OCI-LY1 (cell line): ENCODE measurements around the gene MAPK8IP3.

Experiments used
- H2AFZ ChIP-seq: fragments of 200-600 bp; sonication (generic), shearing (Covaris generic); 2 replicates; pipeline ENCODE4 v1.6.0; 2014; ENCODE audit warnings: antibody characterized with exemption, mild to moderate bottlenecking, low read length
- H3F3A ChIP-seq: fragments of 200-600 bp; sonication (generic), shearing (Covaris generic); 2 replicates; pipeline ENCODE4 v1.6.0; 2014; ENCODE audit warnings: mild to moderate bottlenecking, antibody characterized with exemption, low read length, moderate library complexity; ENCODE audit not compliant: insufficient read depth
- H3K27ac ChIP-seq: fragments of 200-600 bp; sonication (generic); 2 replicates; pipeline ENCODE4 v1.5.1; 2014; ENCODE audit warnings: low read length, mixed run types, mild to moderate bottlenecking, low read depth; ENCODE audit not compliant: poor library complexity, severe bottlenecking
- H3K27me3 ChIP-seq: fragments of 200-600 bp; sonication (generic); 2 replicates; pipeline ENCODE4 v1.6.0; 2014; ENCODE audit warnings: antibody characterized with exemption, mild to moderate bottlenecking, low read length, moderate library complexity; ENCODE audit not compliant: insufficient read depth
- H3K36me3 ChIP-seq: fragments of 200-600 bp; sonication (generic); 2 replicates; pipeline ENCODE4 v1.6.1; 2014; ENCODE audit warnings: mild to moderate bottlenecking, antibody characterized with exemption, low read length, moderate library complexity, mixed read lengths; ENCODE audit not compliant: insufficient read depth
- H3K4me1 ChIP-seq: fragments of 200-600 bp; sonication (generic); 2 replicates; pipeline ENCODE4 v1.5.1; 2014; ENCODE audit warnings: mild to moderate bottlenecking, low read length, moderate library complexity; ENCODE audit not compliant: insufficient read depth, severe bottlenecking
- H3K4me2 ChIP-seq: fragments of 200-600 bp; sonication (generic), shearing (Covaris generic); 2 replicates; pipeline ENCODE4 v1.6.1; 2014; ENCODE audit warnings: low read length
- H3K4me3 ChIP-seq: fragments of 200-600 bp; sonication (generic); 2 replicates; pipeline ENCODE4 v1.5.1; 2014; ENCODE audit warnings: low read length, low read depth, mild to moderate bottlenecking, mixed read lengths; ENCODE audit not compliant: poor library complexity, severe bottlenecking
- H3K79me2 ChIP-seq: fragments of 200-600 bp; shearing (Covaris generic); 2 replicates; pipeline ENCODE4 v1.6.1; 2016; ENCODE audit warnings: mixed run types, low read length, mixed read lengths; ENCODE audit not compliant: insufficient read depth
- H3K9ac ChIP-seq: fragments of 200-600 bp; sonication (generic), shearing (Covaris generic); 2 replicates; pipeline ENCODE4 v1.6.1; 2014; ENCODE audit warnings: mild to moderate bottlenecking, low read length, mixed read lengths
- H3K9me2 ChIP-seq: fragments of 200-600 bp; sonication (generic), shearing (Covaris generic); 2 replicates; pipeline ENCODE4 v1.6.1; 2014; ENCODE audit warnings: low read depth, mild to moderate bottlenecking, low read length, mixed read lengths
- H3K9me3 ChIP-seq: fragments of 200-600 bp; shearing (Covaris generic); 2 replicates; pipeline ENCODE4 v1.6.1; 2014; ENCODE audit warnings: low read length, mixed read lengths
- H4K20me1 ChIP-seq: fragments of 200-600 bp; sonication (generic), shearing (Covaris generic); 2 replicates; pipeline ENCODE4 v1.6.0; 2016; ENCODE audit warnings: mild to moderate bottlenecking, low read length; ENCODE audit not compliant: insufficient read depth
- CTCF ChIP-seq: fragments of 200-600 bp; sonication (generic), shearing (Covaris generic); IDR thresholded peaks from 2 replicates; pipeline ENCODE4 v1.5.1; 2017; ENCODE audit warnings: mild to moderate bottlenecking, antibody characterized with exemption, low read length, moderate library complexity, mixed read lengths
- EZH2 ChIP-seq: fragments of 200-600 bp; sonication (generic), shearing (Covaris generic); IDR thresholded peaks from 2 replicates; pipeline ENCODE4 v1.8.0; 2017; ENCODE audit warnings: borderline replicate concordance, mixed run types, mild to moderate bottlenecking, antibody characterized with exemption, low read length, moderate library complexity, mixed read lengths

MAPK8IP3 gene

GRCh38 chr16:1765826-1766225, 59.8 kb downstream of the MAPK8IP3 start:
- Histone ChIP-seq H3K9ac (no peak overlapping the region), H4K20me1 (no peaks in the 10 kb centered on the region), H3K4me2 (no peak overlapping the region), H3K9me3 (no peaks in the 10 kb centered on the region), H3K79me2 (no peaks in the 10 kb centered on the region), H2AFZ (no peak overlapping the region), H3K4me3 (no peak overlapping the region), H3K27me3 (no peaks in the 10 kb centered on the region), H3K27ac (no peak overlapping the region), H3K36me3 (peaks cover 83% of the 10 kb centered on the region), H3F3A (no peaks in the 10 kb centered on the region), H3K9me2 (no peaks in the 10 kb centered on the region), H3K4me1 (peaks cover 10% of the 10 kb centered on the region)
- TF ChIP-seq CTCF (no peak), EZH2 (no peak)

GRCh38 chr16:1766231-1766630, 60.2 kb downstream of the MAPK8IP3 start:
- Histone ChIP-seq H4K20me1 (no peaks in the 10 kb centered on the region), H3F3A (no peaks in the 10 kb centered on the region)

GRCh38 chr16:1766701-1767100, 60.7 kb downstream of the MAPK8IP3 start:
- Histone ChIP-seq H3K4me2 (no peak overlapping the region), H3K36me3 (peaks cover 77% of the 10 kb centered on the region), H4K20me1 (no peaks in the 10 kb centered on the region), H3K9me3 (no peaks in the 10 kb centered on the region), H3K4me1 (peaks cover 10% of the 10 kb centered on the region), H3K4me3 (no peak overlapping the region), H3K27me3 (no peaks in the 10 kb centered on the region), H3F3A (no peaks in the 10 kb centered on the region), H3K9me2 (no peaks in the 10 kb centered on the region), H3K79me2 (no peaks in the 10 kb centered on the region), H2AFZ (no peak overlapping the region), H3K9ac (no peak overlapping the region), H3K27ac (no peak overlapping the region)
- TF ChIP-seq CTCF (no peak), EZH2 (no peak)

More at GRCh38 chr16:1766231-1766630, 60.2 kb downstream of the MAPK8IP3 start:
- H3K4me1 ChIP-seq, result peaks cover 10% of the 10 kb centered on the region
- TF ChIP-seq CTCF, result no peak
- TF ChIP-seq EZH2, result no peak
- no peak overlapping the region for H3K4me2 ChIP-seq
- no peaks in the 10 kb centered on the region for H3K9me2 ChIP-seq
- peaks cover 78% of the 10 kb centered on the region for H3K36me3 ChIP-seq
- H3K27me3 ChIP-seq, result no peaks in the 10 kb centered on the region
- no peaks in the 10 kb centered on the region for H3K79me2 ChIP-seq
- H3K4me3 ChIP-seq, result no peak overlapping the region
- no peak overlapping the region for H3K27ac ChIP-seq
- H2AFZ ChIP-seq, result no peak overlapping the region
- no peaks in the 10 kb centered on the region for H3K9me3 ChIP-seq
- H3K9ac ChIP-seq, result no peak overlapping the region
